ENCODE measurements around the gene SRSF1. TPM values are rescaled to one million over a fixed set of nuclear protein-coding genes. Genes with fewer than 3 reads are reported as not detected.

SRSF1 gene
- total and polyA plus RNA-seq, 4 donors, result 52.3 to 201 (median 114) TPM

- Histone ChIP-seq H3K36me3 (ENCODE audit: control insufficient read depth in 4 of 4, insufficient read depth in 3 of 4, low read depth in 1 of 4, low read length in 3 of 4) (no peaks in the 10 kb centered on the region), H3K27me3 (ENCODE audit: control insufficient read depth in 4 of 4, insufficient read depth in 4 of 4, low read length in 3 of 4) (no peaks in the 10 kb centered on the region), H3K4me3 (ENCODE audit: low read depth in 1 of 3, low read length in 3 of 3) (peak within 1 kb of the TSS; percentile 89 to 98 (median 94)), H3K9me3 (ENCODE audit: control insufficient read depth in 4 of 4, low read length in 3 of 4) (no peaks in the 10 kb centered on the region), H3K27ac (ENCODE audit: low read depth in 1 of 2, low read length in 2 of 2) (peak within 1 kb of the TSS; percentile 82 to 93), H3K9ac (ENCODE audit: low read depth in 1 of 2, low read length in 2 of 2) (peak within 1 kb of the TSS; percentile 57 to 66), H3K4me1 (ENCODE audit: control insufficient read depth in 4 of 4, insufficient read depth in 4 of 4, low read length in 3 of 4) (peaks cover 2 to 38% (median 28%) of the 10 kb centered on the region in 4 donors)
- peak; percentile 81 for DNase-seq (ENCODE audit: low spot score)
- TF ChIP-seq, protein P1, sequence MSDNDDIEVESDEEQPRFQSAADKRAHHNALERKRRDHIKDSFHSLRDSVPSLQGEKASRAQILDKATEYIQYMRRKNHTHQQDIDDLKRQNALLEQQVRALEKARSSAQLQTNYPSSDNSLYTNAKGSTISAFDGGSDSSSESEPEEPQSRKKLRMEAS (IDR thresholded peaks at IDR 0.05), result no peak
- TF ChIP-seq NR2F2 (IDR thresholded peaks at IDR 0.05) (no peak), RAD21 (IDR thresholded peaks at IDR 0.05) (no peak), YY1 (IDR thresholded peaks at IDR 0.05) (peak; percentile 21), TAF1 (conservative IDR thresholded peaks at IDR 0.05) (no peak), ZBTB33 (IDR thresholded peaks at IDR 0.05) (no peak)
- under 1% methylated on average over 74 of the region's 74 CpGs for WGBS
These were observed 19.3 kb downstream of the SRSF1 start, which contains the start of gene VEZF1 for GRCh38 chr17:57987581-57988300. VEZF1 (minus strand) TSS chr17:57988254; CDS start chr17:57988111, 143 bp downstream.

- peak overlapping the region; percentile 42 to 49 for H3K9ac ChIP-seq (ENCODE audit: low read depth in 1 of 2, low read length in 2 of 2)
- TF ChIP-seq JUND (IDR thresholded peaks at IDR 0.05), result peak; percentile 9 to 33
- peak; percentile 2 to 7 for TF ChIP-seq RAD21 (IDR thresholded peaks at IDR 0.05)
- no peak for TF ChIP-seq RXRA (IDR thresholded peaks at IDR 0.05)
- peaks cover 2 to 40% (median 31%) of the 10 kb centered on the region in 4 donors for H3K4me1 ChIP-seq (ENCODE audit: control insufficient read depth in 4 of 4, insufficient read depth in 4 of 4, low read length in 3 of 4)
- H3K36me3 ChIP-seq (ENCODE audit: control insufficient read depth in 4 of 4, insufficient read depth in 3 of 4, low read depth in 1 of 4, low read length in 3 of 4), result peaks cover 0 to 4% (median 2%) of the 10 kb centered on the region in 4 donors
- DNase-seq (ENCODE audit: low spot score), result peak; percentile 43
- WGBS, result 1% methylated on average over 38 of the region's 38 CpGs
- no peaks in the 10 kb centered on the region for H3K9me3 ChIP-seq (ENCODE audit: control insufficient read depth in 4 of 4, low read length in 3 of 4)
- H3K4me3 ChIP-seq (ENCODE audit: low read depth in 1 of 3, low read length in 3 of 3), result peak overlapping the region; percentile 81 to 98 (median 94)
- no peaks in the 10 kb centered on the region for H3K27me3 ChIP-seq (ENCODE audit: control insufficient read depth in 4 of 4, insufficient read depth in 4 of 4, low read length in 3 of 4)
- H3K27ac ChIP-seq (ENCODE audit: low read depth in 1 of 2, low read length in 2 of 2), result peak overlapping the region; percentile 82 to 93
These were observed 20.0 kb downstream of the SRSF1 start for GRCh38 chr17:57986841-57987580.

DNA sequence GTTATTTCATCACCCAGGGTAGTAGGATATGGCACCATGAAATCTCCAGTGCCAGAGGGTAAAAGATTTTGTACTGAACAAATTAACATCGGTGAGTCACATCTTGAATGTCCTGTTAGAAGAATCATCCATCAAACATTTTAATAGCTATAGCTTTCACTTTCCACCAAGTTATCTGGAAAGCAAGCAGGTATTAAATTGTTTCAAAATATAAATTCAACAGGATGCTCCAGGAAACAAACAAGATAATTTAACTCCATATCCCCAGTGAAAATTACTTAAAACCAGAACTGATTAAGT, 21.4 kb downstream of the SRSF1 start:
- peaks cover 2 to 40% (median 31%) of the 10 kb centered on the region in 4 donors for H3K4me1 ChIP-seq (ENCODE audit: control insufficient read depth in 4 of 4, insufficient read depth in 4 of 4, low read length in 3 of 4)
- H3K4me3 ChIP-seq (ENCODE audit: low read depth in 1 of 3, low read length in 3 of 3), result no peak overlapping the region
- TF ChIP-seq EGR1 (IDR thresholded peaks at IDR 0.05; ENCODE audit: low read depth in 2 of 2), result no peak
- no peak for TF ChIP-seq RAD21 (IDR thresholded peaks at IDR 0.05)
- TF ChIP-seq JUND (IDR thresholded peaks at IDR 0.05), result no peak
- no peak for TF ChIP-seq FOXA2 (IDR thresholded peaks at IDR 0.05)
- no peak for TF ChIP-seq YY1 (IDR thresholded peaks at IDR 0.05)
- TF ChIP-seq, protein P2, sequence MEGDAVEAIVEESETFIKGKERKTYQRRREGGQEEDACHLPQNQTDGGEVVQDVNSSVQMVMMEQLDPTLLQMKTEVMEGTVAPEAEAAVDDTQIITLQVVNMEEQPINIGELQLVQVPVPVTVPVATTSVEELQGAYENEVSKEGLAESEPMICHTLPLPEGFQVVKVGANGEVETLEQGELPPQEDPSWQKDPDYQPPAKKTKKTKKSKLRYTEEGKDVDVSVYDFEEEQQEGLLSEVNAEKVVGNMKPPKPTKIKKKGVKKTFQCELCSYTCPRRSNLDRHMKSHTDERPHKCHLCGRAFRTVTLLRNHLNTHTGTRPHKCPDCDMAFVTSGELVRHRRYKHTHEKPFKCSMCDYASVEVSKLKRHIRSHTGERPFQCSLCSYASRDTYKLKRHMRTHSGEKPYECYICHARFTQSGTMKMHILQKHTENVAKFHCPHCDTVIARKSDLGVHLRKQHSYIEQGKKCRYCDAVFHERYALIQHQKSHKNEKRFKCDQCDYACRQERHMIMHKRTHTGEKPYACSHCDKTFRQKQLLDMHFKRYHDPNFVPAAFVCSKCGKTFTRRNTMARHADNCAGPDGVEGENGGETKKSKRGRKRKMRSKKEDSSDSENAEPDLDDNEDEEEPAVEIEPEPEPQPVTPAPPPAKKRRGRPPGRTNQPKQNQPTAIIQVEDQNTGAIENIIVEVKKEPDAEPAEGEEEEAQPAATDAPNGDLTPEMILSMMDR (IDR thresholded peaks at IDR 0.05; ENCODE audit: low read depth, low read length, missing input control), result no peak
- no peak for TF ChIP-seq REST (IDR thresholded peaks at IDR 0.05)
- no peak for TF ChIP-seq FOXA1 (IDR thresholded peaks at IDR 0.05)
- TF ChIP-seq RXRA (IDR thresholded peaks at IDR 0.05), result no peak
- no peak for TF ChIP-seq HNF4G (IDR thresholded peaks at IDR 0.05)
- 16% methylated on average over 1 of the region's 1 CpG for WGBS
- no peak for DNase-seq (ENCODE audit: low spot score)
- no peaks in the 10 kb centered on the region for H3K27me3 ChIP-seq (ENCODE audit: control insufficient read depth in 4 of 4, insufficient read depth in 4 of 4, low read length in 3 of 4)
- H3K9me3 ChIP-seq (ENCODE audit: control insufficient read depth in 4 of 4, low read length in 3 of 4), result no peaks in the 10 kb centered on the region
- H3K36me3 ChIP-seq (ENCODE audit: control insufficient read depth in 4 of 4, insufficient read depth in 3 of 4, low read depth in 1 of 4, low read length in 3 of 4), result peaks cover 0 to 8% (median 4%) of the 10 kb centered on the region in 4 donors
- H3K9ac ChIP-seq (ENCODE audit: low read depth in 1 of 2, low read length in 2 of 2), result peak overlapping the region in 1 of 2 donors; percentile 13
- no peak overlapping the region for H3K27ac ChIP-seq (ENCODE audit: low read depth in 1 of 2, low read length in 2 of 2)

Measured in liver (tissue), 9 donors.